SK-N-SH treated with all-trans-retinoic acid at 6 μM for 48 hours (cell line): ENCODE results near the gene MEI4.

Experiments
- ARNTL ChIP-seq: fragments of 450-650 bp; formaldehyde crosslinking; IDR thresholded peaks from 2 replicates; pipeline ENCODE4 v1.5.0; 2020; ENCODE audit warnings: low read depth, mild to moderate bottlenecking, moderate library complexity, borderline replicate concordance
- CREB5 ChIP-seq: fragments of 250-450 bp; sonication (Bioruptor Pico); IDR thresholded peaks from 2 replicates; pipeline ENCODE4 v1.5.1; 2020; ENCODE audit warnings: low read depth, mild to moderate bottlenecking, moderate library complexity
- CSDC2 ChIP-seq: fragments of 250-450 bp; sonication (Bioruptor Pico); IDR thresholded peaks from 2 replicates; pipeline ENCODE4 v1.5.0; 2020; ENCODE audit warnings: mild to moderate bottlenecking, moderate library complexity
- ESRRG ChIP-seq: fragments of 250-450 bp; sonication (Bioruptor Pico); IDR thresholded peaks from 2 replicates; pipeline ENCODE4 v1.6.1; 2021; ENCODE audit warnings: mild to moderate bottlenecking
- GLIS3 ChIP-seq: fragments of 250-450 bp; sonication (Bioruptor Pico); IDR thresholded peaks from 2 replicates; pipeline ENCODE4 v1.5.0; 2020; ENCODE audit warnings: mild to moderate bottlenecking, moderate library complexity
- PATZ1 ChIP-seq: fragments of 250-450 bp; sonication (Bioruptor Pico); IDR thresholded peaks from 2 replicates; pipeline ENCODE4 v1.8.0; 2020; ENCODE audit warnings: mild to moderate bottlenecking, moderate library complexity, borderline replicate concordance
- PPARA ChIP-seq: fragments of 250-450 bp; sonication (Bioruptor Pico); IDR thresholded peaks from 2 replicates; pipeline ENCODE4 v1.5.0; 2020; ENCODE audit warnings: mild to moderate bottlenecking, borderline replicate concordance
- RARB ChIP-seq: fragments of 250-450 bp; sonication (Bioruptor Pico); IDR thresholded peaks from 2 replicates; pipeline ENCODE4 v1.8.0; 2021; ENCODE audit warnings: mild to moderate bottlenecking, moderate library complexity
- TOX ChIP-seq: fragments of 250-450 bp; sonication (Bioruptor Pico); IDR thresholded peaks from 2 replicates; pipeline ENCODE4 v1.8.0; 2021; ENCODE audit warnings: mild to moderate bottlenecking, moderate library complexity, borderline replicate concordance
- ZFP30 ChIP-seq: fragments of 450-650 bp; formaldehyde crosslinking; IDR thresholded peaks from 2 replicates; pipeline ENCODE4 v1.5.0; 2022; ENCODE audit warnings: mild to moderate bottlenecking, moderate library complexity
- ZNF70 ChIP-seq: fragments of 450-650 bp; formaldehyde crosslinking; IDR thresholded peaks from 2 replicates; pipeline ENCODE4 v1.5.0; 2020; ENCODE audit warnings: mild to moderate bottlenecking, moderate library complexity

- no peak for TF ChIP-seq ESRRG (CRISPR knock-in tag)
- no peak for TF ChIP-seq ZFP30 (CRISPR knock-in tag)
- no peak for TF ChIP-seq ZNF70
- no peak for TF ChIP-seq ARNTL
- TF ChIP-seq CSDC2 (CRISPR knock-in tag) = no peak
- no peak for TF ChIP-seq CREB5 (CRISPR knock-in tag)
- no peak for TF ChIP-seq RARB (CRISPR knock-in tag)
- TF ChIP-seq GLIS3 (CRISPR knock-in tag) = no peak
- no peak for TF ChIP-seq TOX
- no peak for TF ChIP-seq PATZ1
- TF ChIP-seq PPARA (CRISPR knock-in tag) = no peak
Measured at GRCh38 chr6:77893391-77893790, 240.6 kb downstream of the MEI4 start.
